Uterus (tissue), 2 donors: Measurements from ENCODE around the gene SLC44A1.

Experiments used
- POLR2A ChIP-seq, 2 donors: fragments of 450-650 bp; IDR thresholded peaks; one replicate each; pipeline ENCODE4 v1.6.1; 2016; ENCODE audit warnings: antibody characterized with exemption in 2 of 2, mild to moderate bottlenecking in 1 of 2, moderate library complexity in 1 of 2
- TF ChIP-seq, protein P1 (sequence below), 4 experiments: fragments of 200-600 bp in 2 of 4; fragments of 450-650 bp in 2 of 4; sonication (generic) in 2 of 4; IDR thresholded peaks; one replicate each; pipeline ENCODE4 v1.5.1; 2016 to 2019; ENCODE audit warnings: antibody characterized with exemption in 4 of 4, mild to moderate bottlenecking in 2 of 4, moderate library complexity in 1 of 4

DNA sequence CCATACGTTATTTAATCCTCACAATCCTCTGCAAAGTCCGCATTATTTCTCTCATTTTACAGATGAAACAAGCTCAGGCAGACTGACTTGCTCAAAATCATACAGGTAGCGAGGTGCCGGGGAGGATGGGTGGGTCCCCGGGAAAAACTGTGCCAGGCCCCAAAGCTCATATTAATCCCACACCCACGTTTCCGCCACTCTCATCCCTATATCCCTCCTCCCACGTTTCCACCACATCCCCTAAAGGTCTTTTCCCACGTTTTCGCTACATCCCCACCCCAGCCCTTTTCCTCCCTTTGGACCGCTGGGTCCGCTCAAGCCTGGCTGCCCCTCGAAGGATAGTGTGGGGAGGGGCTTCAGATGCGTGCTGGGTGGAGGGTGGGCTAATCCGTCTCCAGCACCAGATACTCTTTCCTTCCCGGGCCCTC, 202.9 kb downstream of the SLC44A1 start:
- TF ChIP-seq, protein P1, sequence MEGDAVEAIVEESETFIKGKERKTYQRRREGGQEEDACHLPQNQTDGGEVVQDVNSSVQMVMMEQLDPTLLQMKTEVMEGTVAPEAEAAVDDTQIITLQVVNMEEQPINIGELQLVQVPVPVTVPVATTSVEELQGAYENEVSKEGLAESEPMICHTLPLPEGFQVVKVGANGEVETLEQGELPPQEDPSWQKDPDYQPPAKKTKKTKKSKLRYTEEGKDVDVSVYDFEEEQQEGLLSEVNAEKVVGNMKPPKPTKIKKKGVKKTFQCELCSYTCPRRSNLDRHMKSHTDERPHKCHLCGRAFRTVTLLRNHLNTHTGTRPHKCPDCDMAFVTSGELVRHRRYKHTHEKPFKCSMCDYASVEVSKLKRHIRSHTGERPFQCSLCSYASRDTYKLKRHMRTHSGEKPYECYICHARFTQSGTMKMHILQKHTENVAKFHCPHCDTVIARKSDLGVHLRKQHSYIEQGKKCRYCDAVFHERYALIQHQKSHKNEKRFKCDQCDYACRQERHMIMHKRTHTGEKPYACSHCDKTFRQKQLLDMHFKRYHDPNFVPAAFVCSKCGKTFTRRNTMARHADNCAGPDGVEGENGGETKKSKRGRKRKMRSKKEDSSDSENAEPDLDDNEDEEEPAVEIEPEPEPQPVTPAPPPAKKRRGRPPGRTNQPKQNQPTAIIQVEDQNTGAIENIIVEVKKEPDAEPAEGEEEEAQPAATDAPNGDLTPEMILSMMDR (IDR thresholded peaks at IDR 0.05), result no peak
- no peak for TF ChIP-seq POLR2A (IDR thresholded peaks at IDR 0.05)
